HG02943 (cell line): ENCODE results near the gene IMP4.

Experiments
- ATAC-seq: cut with Tn5 transposase; IDR thresholded peaks from one replicate; pipeline ENCODE4 v1.9.1; 2021; ENCODE audit warnings: mild to moderate bottlenecking, low read depth, moderate library complexity; ENCODE audit not compliant: unreplicated experiment

The IMP4 gene

GRCh38 chr2:130355172-130355577, 12.5 kb downstream of the IMP4 start:
- peak; percentile 1 for ATAC-seq

DNA sequence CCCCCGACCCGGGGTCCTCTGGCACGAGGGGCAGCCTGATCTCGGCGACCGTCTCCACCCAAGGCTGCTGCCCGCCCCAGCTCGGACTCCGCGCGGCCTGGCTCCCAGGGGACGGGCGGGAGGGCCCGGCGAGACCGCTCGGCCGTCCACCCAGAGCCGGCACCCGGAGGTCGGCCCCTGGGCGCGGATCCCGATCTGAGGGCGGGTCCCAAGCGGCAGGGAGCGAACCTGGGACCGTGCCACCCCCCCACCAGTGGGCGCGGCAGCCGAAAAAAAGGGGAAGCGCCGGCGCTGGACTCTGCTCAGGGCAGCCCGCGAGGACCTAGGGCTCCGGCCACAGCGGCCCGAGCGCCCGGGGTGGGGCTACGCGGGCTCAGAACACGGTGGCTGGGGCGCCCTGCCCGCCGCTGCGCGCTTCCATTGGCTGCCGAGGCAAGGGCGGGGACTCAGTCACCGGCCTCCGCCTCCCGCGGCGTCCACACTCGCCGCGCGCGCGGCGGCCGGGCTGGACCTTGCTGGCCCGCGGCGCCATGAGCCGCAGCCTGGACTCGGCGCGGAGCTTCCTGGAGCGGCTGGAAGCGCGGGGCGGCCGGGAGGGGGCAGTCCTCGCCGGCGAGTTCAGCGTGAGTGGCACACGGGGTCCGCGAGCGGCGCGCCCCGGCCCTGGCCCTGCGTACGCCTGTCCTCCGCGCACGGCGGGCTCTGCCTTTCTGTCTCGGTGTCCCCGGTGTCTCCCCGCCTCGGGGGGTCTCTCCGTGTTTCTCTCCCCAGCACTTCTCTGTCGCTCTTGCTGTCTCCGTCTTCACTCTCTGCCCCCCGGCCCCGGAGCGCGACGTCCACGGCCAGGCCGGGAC, 13.1 kb downstream of the IMP4 start, which contains the start of gene PTPN18:
Gene PTPN18 (plus strand): TSS at position 479 of the 854 bp plus-strand sequence. CDS start 52 bp downstream, at position 531.
- peak; percentile 71 for ATAC-seq

DNA sequence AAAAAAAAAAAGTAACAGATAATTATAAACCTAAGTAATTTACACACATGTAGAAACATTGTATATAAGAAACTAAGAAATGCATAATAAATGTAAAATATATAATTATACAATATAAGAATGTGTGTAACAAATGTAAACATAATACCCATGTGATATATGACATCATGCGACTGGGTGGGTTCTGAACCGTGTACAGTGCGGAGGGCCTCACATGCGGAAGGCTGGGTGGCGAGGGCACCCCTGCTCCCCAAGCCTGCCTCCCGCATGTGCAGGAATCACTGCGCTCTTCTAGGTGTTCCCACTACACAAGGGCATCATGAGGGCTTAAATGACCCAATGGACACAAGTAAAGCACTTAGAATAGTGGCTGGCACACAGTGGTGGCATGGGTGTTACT, 15.2 kb downstream of the IMP4 start:
- ATAC-seq, result no peak

DNA sequence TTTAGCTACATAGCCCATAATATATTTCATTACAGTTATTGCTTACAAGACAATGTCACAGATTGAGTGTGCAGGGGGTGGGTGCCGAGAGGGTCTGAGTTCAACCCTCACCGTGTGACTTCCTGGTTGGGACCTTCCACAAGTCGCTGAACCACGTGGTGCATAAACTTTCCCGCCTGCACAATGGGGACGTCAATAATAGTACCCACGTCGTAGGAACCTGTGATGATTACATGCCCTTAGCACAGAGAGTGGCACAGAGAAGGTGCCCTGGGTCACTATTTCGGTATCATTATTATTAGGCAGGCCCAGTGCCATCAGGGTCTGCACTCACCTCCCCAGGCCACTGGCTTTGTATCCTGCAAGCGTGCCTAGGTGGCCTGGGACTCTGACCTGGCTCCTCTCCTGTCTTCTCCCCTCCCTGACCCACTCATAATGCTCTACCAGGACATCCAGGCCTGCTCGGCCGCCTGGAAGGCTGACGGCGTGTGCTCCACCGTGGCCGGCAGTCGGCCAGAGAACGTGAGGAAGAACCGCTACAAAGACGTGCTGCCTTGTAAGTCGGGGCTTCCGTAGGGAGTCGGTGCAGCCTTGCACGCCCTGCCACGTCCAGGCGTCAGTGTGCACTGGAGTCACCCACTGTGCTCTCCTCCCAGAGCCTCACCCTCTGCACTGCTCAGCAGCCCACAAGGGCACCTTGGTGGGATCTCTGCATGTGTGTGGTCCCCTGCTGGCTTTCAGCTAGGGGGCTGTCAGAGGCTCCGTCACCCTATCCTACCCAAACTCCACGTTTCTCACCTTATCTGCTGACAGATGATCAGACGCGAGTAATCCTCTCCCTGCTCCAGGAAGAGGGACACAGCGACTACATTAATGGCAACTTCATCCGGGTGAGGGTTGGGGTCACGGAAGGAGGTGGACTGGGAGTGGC, 16.0 kb downstream of the IMP4 start:
- ATAC-seq, result no peak

DNA sequence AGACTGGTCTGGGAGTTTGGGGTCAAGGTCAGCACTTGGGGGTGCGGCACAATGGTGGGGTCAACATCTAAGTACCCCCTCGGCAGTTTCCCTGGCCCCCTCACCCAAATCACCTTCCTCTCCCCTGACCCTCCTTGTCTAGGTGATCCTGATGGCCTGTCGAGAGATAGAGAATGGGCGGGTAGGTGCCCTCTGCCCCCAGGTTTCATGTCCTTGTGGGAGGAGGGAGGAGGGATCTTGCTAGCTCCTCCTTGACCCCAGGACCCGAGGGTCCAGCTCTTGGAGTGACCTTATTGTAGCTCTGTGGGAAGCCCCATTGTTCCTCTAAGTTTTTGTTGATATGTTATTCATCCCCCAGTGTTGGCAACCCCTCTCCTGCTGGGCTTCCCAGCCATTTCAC, 16.8 kb downstream of the IMP4 start:
- no peak for ATAC-seq

DNA sequence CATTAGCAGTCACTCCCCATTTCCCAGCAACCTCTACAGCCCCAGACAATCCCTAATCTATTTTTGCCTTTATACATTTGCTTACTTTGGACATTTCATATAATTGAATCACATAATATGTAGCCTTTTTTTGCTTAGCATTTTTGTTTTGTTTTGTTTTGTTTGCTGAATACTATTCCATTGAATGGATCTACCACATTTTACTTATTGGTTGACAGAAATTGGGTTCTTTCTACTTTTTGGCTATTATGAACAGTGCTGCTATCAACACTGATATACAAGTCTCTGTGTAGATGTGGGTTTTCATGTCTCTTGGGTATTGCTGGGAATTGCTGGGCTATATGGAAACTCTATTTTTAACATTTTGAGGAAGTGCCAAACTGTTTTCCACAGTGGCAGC, 20.8 kb downstream of the IMP4 start:
- ATAC-seq, result no peak

- no peak for ATAC-seq
Measured at GRCh38 chr2:130365075-130365474, 22.4 kb downstream of the IMP4 start.

DNA sequence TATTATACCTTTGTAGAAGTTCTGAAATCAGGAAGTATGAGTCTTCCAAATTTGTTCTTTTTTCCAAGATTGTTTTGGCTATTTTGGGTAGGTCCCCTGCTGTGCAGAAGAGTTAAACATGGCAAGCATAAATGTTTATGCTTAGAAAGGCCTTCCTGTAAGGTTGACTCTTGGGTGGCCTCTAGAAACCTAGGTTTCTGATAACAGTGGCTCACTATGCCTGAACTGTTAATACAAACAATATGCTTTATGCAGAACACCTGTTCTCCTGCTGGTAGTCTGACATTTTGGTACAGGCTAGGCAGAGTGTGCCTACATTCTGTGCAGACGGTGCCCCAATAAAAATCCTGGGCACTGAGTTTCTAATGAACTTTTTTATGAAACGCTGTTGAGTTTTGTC, 23.3 kb downstream of the IMP4 start:
- ATAC-seq, result no peak

- no peak for ATAC-seq
Measured at GRCh38 chr2:130366720-130367119, 24.0 kb downstream of the IMP4 start.

GRCh38 chr2:130368786-130369185, 26.1 kb downstream of the IMP4 start:
- no peak for ATAC-seq

- no peak for ATAC-seq
Measured at GRCh38 chr2:130369311-130369964, 26.7 kb downstream of the IMP4 start.

- no peak for ATAC-seq
Measured at GRCh38 chr2:130369965-130370341, 27.3 kb downstream of the IMP4 start.

GRCh38 chr2:130370490-130370889, 27.8 kb downstream of the IMP4 start:
- ATAC-seq, result no peak

- peak; percentile 22 for ATAC-seq
Measured at GRCh38 chr2:130371723-130372054, 29.0 kb downstream of the IMP4 start.

DNA sequence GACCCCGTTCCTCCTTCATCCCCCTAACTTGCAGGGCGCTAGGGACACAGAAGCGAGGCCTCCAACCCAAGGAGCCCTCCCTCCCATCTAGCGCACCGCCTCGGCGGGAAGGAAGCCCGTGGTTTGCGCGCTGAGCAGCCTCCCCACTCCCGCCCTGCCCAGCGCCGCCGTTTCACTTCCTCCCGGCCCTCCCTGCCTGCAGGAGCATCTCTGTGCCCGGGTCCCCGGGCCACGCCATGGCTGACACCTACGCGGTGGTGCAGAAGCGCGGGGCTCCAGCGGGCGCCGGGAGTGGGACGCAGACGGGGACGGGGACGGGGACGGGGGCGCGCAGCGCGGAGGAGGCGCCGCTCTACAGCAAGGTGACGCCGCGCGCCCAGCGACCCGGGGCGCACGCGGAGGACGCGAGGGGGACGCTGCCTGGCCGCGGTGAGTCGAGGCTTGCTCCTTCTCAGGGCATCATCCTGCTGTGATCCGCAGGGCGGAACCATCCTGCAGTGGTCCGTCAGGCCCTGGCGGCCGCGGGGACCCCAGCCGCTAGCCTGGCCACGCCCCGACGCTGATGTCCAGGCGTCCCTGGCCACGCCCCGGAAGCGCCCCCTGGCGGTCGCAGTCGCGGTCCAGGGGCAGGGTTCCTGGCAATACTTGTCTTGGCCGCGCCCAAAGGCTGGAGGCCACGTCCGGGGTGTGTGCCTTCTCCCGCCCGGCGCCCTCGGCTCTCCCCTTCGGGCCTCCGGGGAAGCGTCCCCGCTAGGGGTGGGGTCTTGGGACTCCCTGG, 29.5 kb downstream of the IMP4 start:
- ATAC-seq, result peak; percentile 76

- peak; percentile 6 for ATAC-seq
Measured at GRCh38 chr2:130372833-130373807, 30.4 kb downstream of the IMP4 start.

DNA sequence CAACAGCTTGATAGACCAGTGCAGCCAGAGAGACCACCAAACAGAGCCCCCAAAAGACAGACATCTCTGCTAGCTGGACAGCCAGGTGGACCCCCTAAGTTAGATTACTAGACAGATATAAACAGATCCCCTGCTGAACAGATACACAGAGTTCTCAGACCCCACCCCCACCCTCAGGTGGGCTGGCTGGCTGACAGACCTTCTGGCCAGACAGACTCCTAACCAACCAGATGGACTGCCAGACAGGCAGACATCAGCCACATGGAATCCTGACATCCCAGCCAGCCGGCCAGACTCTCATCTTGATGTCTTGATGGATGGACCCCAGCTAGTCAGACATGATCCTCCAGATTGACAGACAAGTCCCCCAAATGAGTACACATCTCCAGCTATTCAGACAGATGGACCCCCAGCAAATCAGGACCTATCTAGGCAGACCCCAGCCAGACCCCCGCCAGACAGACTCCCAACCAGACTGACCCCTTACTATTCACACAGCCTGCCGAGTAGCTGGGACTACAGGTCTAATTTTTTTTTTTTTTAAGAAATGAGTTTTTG, 31.2 kb downstream of the IMP4 start:
- ATAC-seq, result no peak

DNA sequence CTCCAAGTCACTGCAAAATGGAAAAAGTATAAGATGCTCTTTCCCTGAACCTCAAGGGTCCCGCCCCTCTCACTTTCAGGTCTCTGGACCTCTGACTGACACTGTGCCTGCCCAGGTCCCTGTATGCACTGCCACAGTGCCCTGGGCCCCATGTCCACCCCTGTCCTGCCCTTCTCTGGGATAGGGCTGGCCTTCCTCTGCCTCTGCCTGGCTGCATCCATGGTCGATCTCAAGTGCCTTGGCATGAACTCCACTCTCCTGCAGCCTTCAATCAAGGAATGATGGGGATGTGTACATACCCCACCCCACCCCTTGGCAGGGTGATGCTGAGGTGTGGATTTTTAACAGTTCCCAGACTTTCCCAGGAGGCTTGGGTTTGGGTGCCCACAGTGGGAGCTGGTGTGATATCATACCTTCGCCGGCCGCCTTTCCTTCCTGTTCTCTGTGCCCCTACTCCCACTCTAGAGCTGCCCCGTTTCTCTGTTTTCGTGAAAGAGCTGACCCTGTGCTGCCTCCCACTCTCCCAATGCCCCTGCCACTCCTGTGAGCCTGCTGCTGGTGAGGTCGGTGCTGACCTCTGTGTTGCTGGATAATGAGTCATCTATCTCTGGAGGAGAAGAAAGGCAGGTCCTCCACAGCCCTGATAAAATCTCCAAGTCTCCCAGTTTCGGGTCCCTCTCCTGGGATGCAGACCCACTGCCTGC, 32.0 kb downstream of the IMP4 start:
- ATAC-seq, result no peak
